A549 (cell line): ENCODE measurements around the gene NT5C3A. TPM values are rescaled to one million over a fixed set of nuclear protein-coding genes. Genes with fewer than 3 reads are reported as not detected.
"Not testable (repeated sequence)": the region's sequence is repeated elsewhere in the genome, so short reads cannot be mapped to it uniquely, and the experiment has no call there.

ENCODE experiments used
- ATAC-seq, 2 experiments: fragments of 200-7000 bp in 1 of 2; fragments of >200 bp in 1 of 2; cut with Nextera tagmentation in 1 of 2; cut with Tn5 transposase in 1 of 2; 3 replicates each; pipeline versions ENCODE4 v1.8.0 to v1.9.1; 2018 to 2020; ENCODE audit warnings: mild to moderate bottlenecking in 1 of 2, moderate library complexity in 1 of 2
- CTCF ChIA-PET: fragments of 300-600 bp; sonication (Branson Sonifier 250); formaldehyde crosslinking; extraction: SDS; loops from one replicate; lab custom pipeline; 2021; ENCODE audit warnings: antibody characterized with exemption, inconsistent platforms; lab: Yijun Ruan, JAX
- POLR2A ChIA-PET: fragments of 350-600 bp; formaldehyde crosslinking; extraction: SDS; loops from one replicate; lab custom pipeline; 2021; ENCODE audit warnings: antibody characterized with exemption, inconsistent platforms; lab: Yijun Ruan, JAX
- DNase-seq, 2 experiments: peaks; one replicate each; pipeline versions ENCODE4 v3.0.0 to v3.0.0-alpha.2; 2011 to 2016; ENCODE audit warnings: low read depth in 1 of 2, low spot score in 1 of 2
- FAIRE-seq: peaks from 2 replicates; lab custom pipeline; 2011; peaks lifted over from hg19 to GRCh38; lab: Jason Lieb, UNC
- H3K27ac ChIP-seq, 2 experiments: fragments of >200 bp; sonication (Bioruptor Twin); formaldehyde crosslinking; 3 replicates each; pipeline ENCODE4 v1.5.1; 2016 to 2017
- H3K4me1 ChIP-seq: fragments of >200 bp; sonication (Bioruptor Twin); formaldehyde crosslinking; 3 replicates; pipeline ENCODE4 v1.6.1; 2016
- H3K4me2 ChIP-seq: fragments of >200 bp; sonication (Bioruptor Twin); formaldehyde crosslinking; 3 replicates; pipeline ENCODE4 v1.6.1; 2016
- H3K4me3 ChIP-seq: fragments of >200 bp; sonication (Bioruptor Twin); formaldehyde crosslinking; 3 replicates; pipeline ENCODE4 v1.5.1; 2016
- H3K9me3 ChIP-seq: fragments of >200 bp; sonication (Bioruptor Twin); formaldehyde crosslinking; 3 replicates; pipeline ENCODE4 v1.6.1; 2016
- SMC3 ChIP-seq: fragments of >200 bp; sonication (Bioruptor Twin); formaldehyde crosslinking; IDR thresholded peaks from 3 replicates; pipeline ENCODE4 v1.6.1; 2018; ENCODE audit warnings: inconsistent platforms
- WGBS: methylation state at CpG from one replicate; pipeline ENCODE4 v1.1.6; 2017; ENCODE audit errors: missing lambda C conversion rate; 5-methylcytosine and 5-hydroxymethylcytosine counted together
- polyA plus RNA-seq, 4 experiments: library from polyadenylated mRNA; depleted of rRNA in 3 of 4; stranded (reverse); fragments of >200 nt; fragmentation: RNase III in 1 of 4; extraction: RNeasy Plus Mini Kit Qiagen cat#74134 plus additional on column Dnase treatment in 1 of 4; gene quantifications; 2 replicates in 3 of 4; 3 replicates in 1 of 4; pipeline ENCODE4 v1.2.3, GENCODE V29; 2011 to 2017
- small RNA-seq, 6 experiments: library from RNA; depleted of rRNA; stranded (forward); fragments of <200 nt; gene quantifications; one replicate each; pipeline ENCODE3, GENCODE V24; 2012

NT5C3A gene
- polyA plus RNA-seq, 2 of the 4 experiments (the other 2 are of a cell fraction) = 38.2 to 59.6 TPM

DNA sequence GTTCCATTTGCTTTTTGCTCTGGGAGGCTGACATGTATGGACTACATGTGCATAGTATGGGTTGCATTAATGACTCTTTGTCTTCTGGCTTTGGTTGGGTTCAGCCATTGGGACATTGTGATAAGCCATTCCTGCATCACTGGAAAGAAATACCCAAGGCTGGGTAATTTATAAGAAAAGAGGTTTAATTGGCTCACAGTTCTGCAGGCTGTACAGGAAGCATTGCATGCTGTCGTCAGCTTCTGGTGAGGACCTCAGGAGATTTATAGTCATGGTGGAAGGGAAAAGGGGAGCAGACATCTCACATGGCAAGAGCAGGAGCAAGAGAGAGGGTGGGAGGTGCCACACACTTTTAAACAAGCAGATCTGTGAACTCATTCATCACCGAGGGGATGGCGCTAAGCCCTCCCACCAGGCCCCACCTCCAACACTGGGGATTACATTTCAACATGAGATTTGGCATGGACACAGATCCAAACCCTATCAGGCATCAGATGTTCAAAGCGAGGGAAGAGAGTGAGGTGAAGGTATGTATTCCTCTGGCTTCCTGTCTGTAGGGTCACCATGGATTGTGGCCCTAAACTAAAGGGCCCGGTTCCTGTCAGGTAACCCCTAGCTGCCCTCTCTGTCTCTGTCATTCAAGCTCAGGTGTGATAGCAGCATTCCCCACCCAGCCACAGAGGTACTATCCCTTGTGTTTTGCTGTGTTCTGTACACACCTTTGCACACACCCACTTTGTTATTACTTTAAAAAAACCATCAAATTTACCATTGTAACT is 95.9 kb downstream of the NT5C3A start:
- H3K4me2 ChIP-seq, H3K4me1 ChIP-seq, H3K27ac ChIP-seq, H3K4me3 ChIP-seq, ATAC-seq, H3K9me3 ChIP-seq, FAIRE-seq, DNase-seq: not testable (repeated sequence)
- WGBS = 93% methylated on average over 5 of the region's 5 CpGs
- POLR2A ChIA-PET = interaction anchor here (0.6 kb wide), 1 partner anchor 371 kb away, joined by 4 read pairs; no protein-coding TSS in a partner anchor
- CTCF ChIA-PET = interaction anchor here (0.8 kb wide), 1 partner anchor 141 kb away, joined by 3 read pairs; no protein-coding TSS in a partner anchor

DNA sequence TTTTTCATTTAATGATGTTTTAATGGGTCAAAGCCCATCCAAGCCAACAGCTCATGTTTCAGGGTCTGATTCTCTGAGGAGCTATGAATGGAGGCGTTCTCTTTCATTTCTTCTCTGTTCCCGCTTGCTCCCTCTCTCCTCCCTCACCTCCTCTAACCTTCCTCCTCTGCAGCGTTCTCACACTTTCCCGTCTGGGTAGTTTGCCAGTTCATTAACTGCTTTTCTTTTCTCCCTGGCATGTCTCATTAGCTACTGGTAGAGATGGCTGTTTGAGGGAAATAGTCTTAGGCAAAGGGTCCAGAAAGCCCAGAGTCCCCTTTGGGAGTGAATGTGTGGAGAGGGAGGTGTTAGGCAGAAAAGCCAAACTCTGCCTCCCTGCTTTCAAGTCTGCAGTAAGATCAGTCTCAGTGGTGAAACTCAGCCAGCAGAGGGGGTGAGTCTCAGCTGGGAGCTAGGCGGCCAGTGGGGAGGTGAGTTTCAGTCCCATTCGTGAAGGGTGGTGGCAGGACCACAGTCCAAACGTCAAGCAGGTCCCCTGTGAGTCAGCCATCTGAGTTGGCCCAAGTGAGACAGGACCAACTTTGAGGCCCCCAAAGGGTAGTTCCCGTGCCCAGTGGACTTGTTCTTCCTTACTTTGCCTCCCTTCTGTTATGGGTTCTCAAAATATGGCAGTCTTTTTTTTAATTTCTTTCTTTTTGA is 98.0 kb downstream of the NT5C3A start:
- 0 out of 6 replicates have a peak overlapping the region, but pooled peaks of 1 of the 2 experiments have one; percentile 27 for H3K27ac ChIP-seq
- POLR2A ChIA-PET, FAIRE-seq, H3K4me2 ChIP-seq, H3K4me1 ChIP-seq, DNase-seq, H3K9me3 ChIP-seq, H3K4me3 ChIP-seq, CTCF ChIA-PET: not testable (repeated sequence)
- WGBS = 41% methylated on average over 8 of the region's 8 CpGs
- peak; percentile 22; the same call in 1 of the 3 replicates for TF ChIP-seq SMC3
- ATAC-seq = peak; percentile 95 to 97

Small RNA genes lying within 50 kb of the gene (small RNA-seq; reads per million reads assigned to genes)
- 0 reads per million in 6 experiments for gene RN7SL505P
- 0 reads per million in 6 experiments for gene RNU6-388P
- gene RPS29P14 = 0 reads per million in 6 experiments

Other genes starting within 250 kb of the NT5C3A start
- 43.0 and 43.7 TPM in 2 replicates for gene KBTBD2, start 171.0 kb downstream of the NT5C3A start, polyA plus RNA-seq (2011; rRNA removed)
- gene KBTBD2, start 171.0 kb downstream of the NT5C3A start, polyA plus RNA-seq (2017; fragmentation: RNase III; extraction: RNeasy Plus Mini Kit Qiagen cat#74134 plus additional on column Dnase treatment) = 24.2 to 26.9 TPM (median 25.5 TPM) in 3 replicates
- 130 and 140 TPM in 2 replicates for gene FKBP9, start 105.3 kb downstream of the NT5C3A start, polyA plus RNA-seq (2011; rRNA removed)
- 106 to 123 TPM (median 112 TPM) in 3 replicates for gene FKBP9, start 105.3 kb downstream of the NT5C3A start, polyA plus RNA-seq (2017; fragmentation: RNase III; extraction: RNeasy Plus Mini Kit Qiagen cat#74134 plus additional on column Dnase treatment)
- gene RP9, start 46.6 kb upstream of the NT5C3A start, polyA plus RNA-seq (2011; rRNA removed) = 34.4 and 51.5 TPM in 2 replicates
- 25.1 to 28.8 TPM (median 25.7 TPM) in 3 replicates for gene RP9, start 46.6 kb upstream of the NT5C3A start, polyA plus RNA-seq (2017; fragmentation: RNase III; extraction: RNeasy Plus Mini Kit Qiagen cat#74134 plus additional on column Dnase treatment)
- 9.1 and 9.2 TPM in 2 replicates for gene BBS9, start 66.8 kb upstream of the NT5C3A start, polyA plus RNA-seq (2011; rRNA removed)
- 5.5 to 10.6 TPM (median 8.3 TPM) in 3 replicates for gene BBS9, start 66.8 kb upstream of the NT5C3A start, polyA plus RNA-seq (2017; fragmentation: RNase III; extraction: RNeasy Plus Mini Kit Qiagen cat#74134 plus additional on column Dnase treatment)